Measurements from ENCODE around the gene LCN1.

DNA sequence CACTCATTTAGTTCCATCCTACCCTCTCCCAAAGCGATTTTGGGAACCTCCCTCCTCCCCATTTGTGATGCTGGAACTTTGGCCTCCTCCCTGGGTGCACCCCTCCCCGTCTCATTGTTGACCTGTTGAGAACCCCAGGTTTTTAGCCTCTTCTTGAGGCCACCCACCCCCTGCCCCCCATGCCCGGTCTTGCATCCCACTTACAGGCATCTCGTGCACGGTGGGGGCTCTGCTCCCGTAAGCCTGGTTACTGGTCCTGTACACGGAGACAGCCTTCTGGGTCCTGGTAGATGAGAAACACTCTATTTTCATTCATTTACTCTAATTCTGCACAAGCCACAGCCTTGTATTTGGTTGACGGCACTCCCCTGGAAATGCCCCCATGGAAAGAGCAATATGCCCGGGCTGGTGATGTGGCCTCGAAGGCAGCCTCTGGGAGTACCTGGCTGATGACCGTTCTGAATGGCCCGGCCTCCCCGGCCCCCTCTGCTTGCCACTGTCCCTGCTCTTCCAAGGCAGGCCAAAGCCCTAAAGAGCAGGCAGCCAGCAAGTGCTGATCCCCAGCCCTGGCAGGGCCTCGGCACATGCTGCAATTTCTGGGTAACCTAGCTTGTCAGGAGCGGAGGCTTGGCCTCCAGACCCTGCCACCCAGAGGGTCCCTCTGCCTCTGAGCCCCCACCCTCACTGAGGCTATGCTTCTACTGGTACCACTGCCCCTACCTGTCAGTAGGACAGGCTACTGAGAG is 22.7 kb upstream of the LCN1 start:
- TF ChIP-seq, protein P1, sequence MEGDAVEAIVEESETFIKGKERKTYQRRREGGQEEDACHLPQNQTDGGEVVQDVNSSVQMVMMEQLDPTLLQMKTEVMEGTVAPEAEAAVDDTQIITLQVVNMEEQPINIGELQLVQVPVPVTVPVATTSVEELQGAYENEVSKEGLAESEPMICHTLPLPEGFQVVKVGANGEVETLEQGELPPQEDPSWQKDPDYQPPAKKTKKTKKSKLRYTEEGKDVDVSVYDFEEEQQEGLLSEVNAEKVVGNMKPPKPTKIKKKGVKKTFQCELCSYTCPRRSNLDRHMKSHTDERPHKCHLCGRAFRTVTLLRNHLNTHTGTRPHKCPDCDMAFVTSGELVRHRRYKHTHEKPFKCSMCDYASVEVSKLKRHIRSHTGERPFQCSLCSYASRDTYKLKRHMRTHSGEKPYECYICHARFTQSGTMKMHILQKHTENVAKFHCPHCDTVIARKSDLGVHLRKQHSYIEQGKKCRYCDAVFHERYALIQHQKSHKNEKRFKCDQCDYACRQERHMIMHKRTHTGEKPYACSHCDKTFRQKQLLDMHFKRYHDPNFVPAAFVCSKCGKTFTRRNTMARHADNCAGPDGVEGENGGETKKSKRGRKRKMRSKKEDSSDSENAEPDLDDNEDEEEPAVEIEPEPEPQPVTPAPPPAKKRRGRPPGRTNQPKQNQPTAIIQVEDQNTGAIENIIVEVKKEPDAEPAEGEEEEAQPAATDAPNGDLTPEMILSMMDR (IDR thresholded peaks at IDR 0.05 in 8 of 11, conservative IDR thresholded peaks at IDR 0.05 in 3 of 11): no peak
- no peak for TF ChIP-seq POLR2AphosphoS5 (IDR thresholded peaks at IDR 0.05)
- TF ChIP-seq POLR2A (IDR thresholded peaks at IDR 0.05): no peak
